ENCODE data around the gene OTOG.

DNA sequence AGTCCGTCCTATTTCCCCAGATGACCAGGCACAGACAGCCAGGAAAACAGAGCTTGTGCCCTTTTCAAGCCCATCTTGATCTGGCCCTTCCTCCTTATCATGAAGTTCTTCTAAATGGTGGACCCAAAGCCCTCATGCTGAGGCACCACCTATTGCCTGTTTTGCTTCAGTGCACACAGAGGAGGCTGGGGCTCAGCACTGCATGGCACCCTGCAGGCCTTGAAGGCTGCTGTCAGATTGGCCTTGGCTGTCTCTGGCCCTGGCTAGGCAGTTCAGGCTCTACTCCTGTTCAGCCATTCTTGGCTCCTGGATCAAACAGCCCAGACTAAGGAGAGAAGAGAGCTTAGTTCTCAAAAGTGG is 49.2 kb downstream of the OTOG start:
- TF ChIP-seq, protein P1, sequence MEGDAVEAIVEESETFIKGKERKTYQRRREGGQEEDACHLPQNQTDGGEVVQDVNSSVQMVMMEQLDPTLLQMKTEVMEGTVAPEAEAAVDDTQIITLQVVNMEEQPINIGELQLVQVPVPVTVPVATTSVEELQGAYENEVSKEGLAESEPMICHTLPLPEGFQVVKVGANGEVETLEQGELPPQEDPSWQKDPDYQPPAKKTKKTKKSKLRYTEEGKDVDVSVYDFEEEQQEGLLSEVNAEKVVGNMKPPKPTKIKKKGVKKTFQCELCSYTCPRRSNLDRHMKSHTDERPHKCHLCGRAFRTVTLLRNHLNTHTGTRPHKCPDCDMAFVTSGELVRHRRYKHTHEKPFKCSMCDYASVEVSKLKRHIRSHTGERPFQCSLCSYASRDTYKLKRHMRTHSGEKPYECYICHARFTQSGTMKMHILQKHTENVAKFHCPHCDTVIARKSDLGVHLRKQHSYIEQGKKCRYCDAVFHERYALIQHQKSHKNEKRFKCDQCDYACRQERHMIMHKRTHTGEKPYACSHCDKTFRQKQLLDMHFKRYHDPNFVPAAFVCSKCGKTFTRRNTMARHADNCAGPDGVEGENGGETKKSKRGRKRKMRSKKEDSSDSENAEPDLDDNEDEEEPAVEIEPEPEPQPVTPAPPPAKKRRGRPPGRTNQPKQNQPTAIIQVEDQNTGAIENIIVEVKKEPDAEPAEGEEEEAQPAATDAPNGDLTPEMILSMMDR (IDR thresholded peaks at IDR 0.05; ENCODE audit: low read depth, low read length) = no peak
- TF ChIP-seq, protein P2, sequence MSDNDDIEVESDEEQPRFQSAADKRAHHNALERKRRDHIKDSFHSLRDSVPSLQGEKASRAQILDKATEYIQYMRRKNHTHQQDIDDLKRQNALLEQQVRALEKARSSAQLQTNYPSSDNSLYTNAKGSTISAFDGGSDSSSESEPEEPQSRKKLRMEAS (IDR thresholded peaks at IDR 0.05; ENCODE audit: low read depth, low read length) = no peak
- no peak for TF ChIP-seq POLR2A (IDR thresholded peaks at IDR 0.05; ENCODE audit: extremely low read depth, insufficient read length)

All from NB4 (cell line).